ENCODE results near the gene LCE2A.

DNA sequence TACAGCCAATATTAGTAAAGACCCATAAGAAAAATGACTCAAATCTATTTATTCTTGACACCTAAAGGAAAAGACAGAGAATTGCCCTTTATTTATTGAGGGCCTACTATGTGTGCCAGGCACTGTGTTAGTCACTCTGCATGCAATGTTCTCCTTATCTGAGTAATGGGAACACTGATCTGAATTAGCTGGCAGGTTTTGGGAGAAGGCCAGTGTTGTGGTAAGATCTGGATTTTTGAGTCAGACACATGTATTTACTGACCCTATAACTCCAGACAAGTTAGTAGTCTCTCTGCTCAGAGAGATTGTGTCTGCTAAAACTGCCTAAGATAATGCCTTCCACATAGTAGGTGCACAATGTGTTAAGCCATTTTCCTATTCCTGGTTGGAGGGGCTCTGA, 27.1 kb downstream of the LCE2A start:
- TF ChIP-seq, protein P1, sequence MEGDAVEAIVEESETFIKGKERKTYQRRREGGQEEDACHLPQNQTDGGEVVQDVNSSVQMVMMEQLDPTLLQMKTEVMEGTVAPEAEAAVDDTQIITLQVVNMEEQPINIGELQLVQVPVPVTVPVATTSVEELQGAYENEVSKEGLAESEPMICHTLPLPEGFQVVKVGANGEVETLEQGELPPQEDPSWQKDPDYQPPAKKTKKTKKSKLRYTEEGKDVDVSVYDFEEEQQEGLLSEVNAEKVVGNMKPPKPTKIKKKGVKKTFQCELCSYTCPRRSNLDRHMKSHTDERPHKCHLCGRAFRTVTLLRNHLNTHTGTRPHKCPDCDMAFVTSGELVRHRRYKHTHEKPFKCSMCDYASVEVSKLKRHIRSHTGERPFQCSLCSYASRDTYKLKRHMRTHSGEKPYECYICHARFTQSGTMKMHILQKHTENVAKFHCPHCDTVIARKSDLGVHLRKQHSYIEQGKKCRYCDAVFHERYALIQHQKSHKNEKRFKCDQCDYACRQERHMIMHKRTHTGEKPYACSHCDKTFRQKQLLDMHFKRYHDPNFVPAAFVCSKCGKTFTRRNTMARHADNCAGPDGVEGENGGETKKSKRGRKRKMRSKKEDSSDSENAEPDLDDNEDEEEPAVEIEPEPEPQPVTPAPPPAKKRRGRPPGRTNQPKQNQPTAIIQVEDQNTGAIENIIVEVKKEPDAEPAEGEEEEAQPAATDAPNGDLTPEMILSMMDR (IDR thresholded peaks at IDR 0.05), result no peak
- no peak for TF ChIP-seq POLR2A (IDR thresholded peaks at IDR 0.05)
